ENCODE measurements around the gene PTEN.

DNA sequence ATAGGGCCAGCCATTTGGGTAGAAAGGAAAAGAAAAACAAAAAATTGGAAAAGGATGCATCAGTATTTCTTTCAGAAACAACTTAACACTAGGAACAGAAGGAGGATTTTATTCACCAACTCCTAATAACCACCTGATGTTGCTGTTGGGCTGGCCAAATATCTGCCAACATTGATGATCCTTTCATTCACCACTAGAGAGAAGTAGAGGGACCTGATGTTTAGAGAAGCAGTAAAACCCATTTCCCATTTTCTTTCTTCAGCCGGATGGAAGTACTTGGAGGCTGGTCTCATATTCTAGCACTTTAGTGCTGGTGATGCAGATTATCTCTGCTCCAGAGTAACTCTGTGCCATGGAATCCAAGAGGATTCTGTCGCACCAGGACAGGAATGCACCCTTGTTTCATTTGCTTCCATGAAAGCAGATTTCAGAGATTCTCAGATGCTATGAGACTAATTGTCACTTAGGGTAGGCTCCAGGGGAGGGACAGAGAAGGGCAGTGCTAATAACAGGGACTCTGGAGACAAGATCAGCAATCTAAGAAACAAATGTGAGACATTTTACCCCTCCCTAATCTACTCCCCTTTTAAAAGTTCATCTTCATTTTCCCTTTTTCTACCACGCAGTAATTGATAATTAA, 3.1 kb upstream of the PTEN start:
- TF ChIP-seq, protein P1, sequence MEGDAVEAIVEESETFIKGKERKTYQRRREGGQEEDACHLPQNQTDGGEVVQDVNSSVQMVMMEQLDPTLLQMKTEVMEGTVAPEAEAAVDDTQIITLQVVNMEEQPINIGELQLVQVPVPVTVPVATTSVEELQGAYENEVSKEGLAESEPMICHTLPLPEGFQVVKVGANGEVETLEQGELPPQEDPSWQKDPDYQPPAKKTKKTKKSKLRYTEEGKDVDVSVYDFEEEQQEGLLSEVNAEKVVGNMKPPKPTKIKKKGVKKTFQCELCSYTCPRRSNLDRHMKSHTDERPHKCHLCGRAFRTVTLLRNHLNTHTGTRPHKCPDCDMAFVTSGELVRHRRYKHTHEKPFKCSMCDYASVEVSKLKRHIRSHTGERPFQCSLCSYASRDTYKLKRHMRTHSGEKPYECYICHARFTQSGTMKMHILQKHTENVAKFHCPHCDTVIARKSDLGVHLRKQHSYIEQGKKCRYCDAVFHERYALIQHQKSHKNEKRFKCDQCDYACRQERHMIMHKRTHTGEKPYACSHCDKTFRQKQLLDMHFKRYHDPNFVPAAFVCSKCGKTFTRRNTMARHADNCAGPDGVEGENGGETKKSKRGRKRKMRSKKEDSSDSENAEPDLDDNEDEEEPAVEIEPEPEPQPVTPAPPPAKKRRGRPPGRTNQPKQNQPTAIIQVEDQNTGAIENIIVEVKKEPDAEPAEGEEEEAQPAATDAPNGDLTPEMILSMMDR (IDR thresholded peaks at IDR 0.05; ENCODE audit: insufficient read depth, low read depth, low read length): peak; percentile 44
- TF ChIP-seq EZH2 (IDR thresholded peaks at IDR 0.05; ENCODE audit: insufficient read depth, low read length): no peak
